Lung (tissue), 12 donors: ENCODE measurements around the gene APBA2. TPM values are rescaled to one million over a fixed set of nuclear protein-coding genes. Genes with fewer than 3 reads are reported as not detected.

Source experiments
- ATAC-seq: fragments of 200-7000 bp; cut with Tn5 transposase; one replicate; pipeline ENCODE4 v1.9.1; 2020; ENCODE audit warnings: moderate number of reproducible peaks; ENCODE audit not compliant: insufficient read depth, low FRiP score
- DNase-seq, 3 donors: peaks; one replicate each; pipeline ENCODE4 v3.0.0-alpha.2; 2013 to 2017
- H3K27ac ChIP-seq, 2 donors: one replicate each; pipeline ENCODE4 v1.5.1; 2013; ENCODE audit warnings: mild to moderate bottlenecking in 2 of 2, moderate library complexity in 2 of 2, control low read depth in 1 of 2, inconsistent platforms in 1 of 2, low read depth in 1 of 2, low read length in 1 of 2
- H3K27me3 ChIP-seq, 3 donors: one replicate each; pipeline ENCODE4 v1.5.1; 2013; ENCODE audit warnings: low read length in 2 of 3; ENCODE audit not compliant: control insufficient read depth in 3 of 3, insufficient read depth in 3 of 3
- H3K36me3 ChIP-seq, 4 donors: one replicate each; pipeline ENCODE4 v1.5.1; 2013; ENCODE audit warnings: low read length in 4 of 4, mild to moderate bottlenecking in 1 of 4, moderate library complexity in 1 of 4; ENCODE audit not compliant: control insufficient read depth in 4 of 4, insufficient read depth in 4 of 4
- H3K4me1 ChIP-seq, 5 donors: one replicate each; pipeline ENCODE4 v1.5.1; 2013; ENCODE audit warnings: low read length in 5 of 5, mild to moderate bottlenecking in 2 of 5, moderate library complexity in 1 of 5; ENCODE audit not compliant: control insufficient read depth in 5 of 5, insufficient read depth in 5 of 5
- H3K4me3 ChIP-seq: one replicate; pipeline ENCODE4 v1.5.1; 2013; ENCODE audit warnings: mild to moderate bottlenecking, control low read depth, moderate library complexity
- H3K9ac ChIP-seq, 2 donors: one replicate each; pipeline ENCODE4 v1.5.1; 2013; ENCODE audit warnings: low read length in 2 of 2, control low read depth in 1 of 2; ENCODE audit not compliant: insufficient read depth in 1 of 2
- H3K9me3 ChIP-seq, 4 donors: one replicate each; pipeline ENCODE4 v1.5.1; 2013; ENCODE audit warnings: low read length in 3 of 4, mild to moderate bottlenecking in 1 of 4, moderate library complexity in 1 of 4; ENCODE audit not compliant: control insufficient read depth in 4 of 4, insufficient read depth in 3 of 4
- WGBS, 2 donors: extraction: QIAGEN DNeasy Blood & Tissue Kit; methylation state at CpG; one replicate each; pipeline ENCODE4 v1.1.7; 2013; 5-methylcytosine and 5-hydroxymethylcytosine counted together
- polyA plus RNA-seq, 2 donors: library from polyadenylated mRNA; stranded (reverse); fragments of 200-250 nt; gene quantifications; one replicate each; pipeline ENCODE4 v1.2.1, GENCODE V29; 2013
- total RNA-seq, 2 donors: library from RNA; depleted of rRNA in 1 of 2; stranded (reverse); fragments of >200 nt in 1 of 2; gene quantifications; one replicate each; pipeline ENCODE4 v1.2.1, GENCODE V29; 2014 to 2021
- TF ChIP-seq, protein P1 (sequence below): IDR thresholded peaks from 2 replicates; pipeline ENCODE4 v1.5.1; 2012; ENCODE audit warnings: mild to moderate bottlenecking; ENCODE audit errors: control extremely low read depth, extremely low read depth
- donor health status: control.
- donor health status: control.
- donor health status: Bipolar disorder and iron deficiency.
- donor health status: healthy.
- donor health status: DM: yes; HTN: yes; CAD: no.

Gene APBA2
- total and polyA plus RNA-seq, 4 donors = 1.6 to 18.3 (median 4.5) TPM

DNA sequence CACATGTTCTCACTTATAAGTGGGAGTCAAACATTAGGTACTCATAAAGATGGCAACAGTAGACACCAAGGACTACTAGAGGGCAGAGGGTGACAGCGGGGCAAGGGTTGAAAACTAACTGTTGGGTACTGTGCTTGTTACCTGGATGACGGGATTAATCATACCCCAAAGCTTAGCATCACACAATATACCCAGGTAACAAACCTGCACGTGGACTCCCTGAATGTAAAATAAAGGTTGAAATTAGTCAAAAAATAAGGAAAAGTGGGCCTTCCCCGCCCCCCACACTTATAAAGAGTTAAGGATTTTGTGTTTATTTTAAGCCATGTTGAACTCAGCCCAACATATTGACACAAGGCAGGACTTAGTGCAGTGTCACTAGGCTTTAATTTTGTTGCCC lies 96.1 kb downstream of the APBA2 start:
- DNase-seq = no peak
- H3K27me3 ChIP-seq = no peaks in the 10 kb centered on the region
- H3K9ac ChIP-seq = no peak overlapping the region
- no peaks in the 10 kb centered on the region for H3K36me3 ChIP-seq
- TF ChIP-seq, protein P1, sequence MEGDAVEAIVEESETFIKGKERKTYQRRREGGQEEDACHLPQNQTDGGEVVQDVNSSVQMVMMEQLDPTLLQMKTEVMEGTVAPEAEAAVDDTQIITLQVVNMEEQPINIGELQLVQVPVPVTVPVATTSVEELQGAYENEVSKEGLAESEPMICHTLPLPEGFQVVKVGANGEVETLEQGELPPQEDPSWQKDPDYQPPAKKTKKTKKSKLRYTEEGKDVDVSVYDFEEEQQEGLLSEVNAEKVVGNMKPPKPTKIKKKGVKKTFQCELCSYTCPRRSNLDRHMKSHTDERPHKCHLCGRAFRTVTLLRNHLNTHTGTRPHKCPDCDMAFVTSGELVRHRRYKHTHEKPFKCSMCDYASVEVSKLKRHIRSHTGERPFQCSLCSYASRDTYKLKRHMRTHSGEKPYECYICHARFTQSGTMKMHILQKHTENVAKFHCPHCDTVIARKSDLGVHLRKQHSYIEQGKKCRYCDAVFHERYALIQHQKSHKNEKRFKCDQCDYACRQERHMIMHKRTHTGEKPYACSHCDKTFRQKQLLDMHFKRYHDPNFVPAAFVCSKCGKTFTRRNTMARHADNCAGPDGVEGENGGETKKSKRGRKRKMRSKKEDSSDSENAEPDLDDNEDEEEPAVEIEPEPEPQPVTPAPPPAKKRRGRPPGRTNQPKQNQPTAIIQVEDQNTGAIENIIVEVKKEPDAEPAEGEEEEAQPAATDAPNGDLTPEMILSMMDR = no peak
- no peak for ATAC-seq
- H3K27ac ChIP-seq = no peak overlapping the region
- H3K4me1 ChIP-seq = peaks cover 0 to 31% (median 17%) of the 10 kb centered on the region in 5 donors
- 94% methylated on average over 4 of the region's 4 CpGs for WGBS, 2 donors
- H3K4me3 ChIP-seq = no peak overlapping the region
- peaks cover 0 to 3% (median 0%) of the 10 kb centered on the region in 4 donors for H3K9me3 ChIP-seq

DNA sequence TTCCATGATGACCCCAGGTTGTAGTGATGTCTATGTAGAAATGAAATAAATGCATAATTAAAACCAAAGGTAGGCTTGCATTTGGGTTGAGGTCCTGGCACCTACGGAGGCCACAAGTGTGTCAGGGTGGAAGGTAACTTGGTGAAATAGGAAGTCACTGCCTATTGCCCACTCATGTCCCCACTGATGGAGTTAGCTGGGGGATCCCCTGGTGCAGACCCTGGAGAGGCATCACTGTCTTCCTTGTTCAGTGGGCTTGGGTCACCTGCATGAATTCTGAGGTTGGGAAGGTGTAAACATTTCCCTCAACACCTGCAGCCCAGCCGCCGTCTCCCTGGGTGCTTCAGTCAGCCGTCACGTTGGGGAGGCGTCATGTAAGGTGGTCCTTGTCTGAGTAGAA lies 97.1 kb downstream of the APBA2 start:
- no peaks in the 10 kb centered on the region for H3K27me3 ChIP-seq
- ATAC-seq = no peak
- no peak overlapping the region for H3K27ac ChIP-seq
- TF ChIP-seq, protein P1 = no peak
- H3K9ac ChIP-seq = no peak overlapping the region
- no peak overlapping the region for H3K4me3 ChIP-seq
- DNase-seq = no peak
- WGBS, 2 donors = 94 to 97% methylated on average over 6 of the region's 6 CpGs
- H3K9me3 ChIP-seq = peaks cover 0 to 3% (median 0%) of the 10 kb centered on the region in 4 donors
- H3K4me1 ChIP-seq = peaks cover 0 to 31% (median 17%) of the 10 kb centered on the region in 5 donors
- no peaks in the 10 kb centered on the region for H3K36me3 ChIP-seq

DNA sequence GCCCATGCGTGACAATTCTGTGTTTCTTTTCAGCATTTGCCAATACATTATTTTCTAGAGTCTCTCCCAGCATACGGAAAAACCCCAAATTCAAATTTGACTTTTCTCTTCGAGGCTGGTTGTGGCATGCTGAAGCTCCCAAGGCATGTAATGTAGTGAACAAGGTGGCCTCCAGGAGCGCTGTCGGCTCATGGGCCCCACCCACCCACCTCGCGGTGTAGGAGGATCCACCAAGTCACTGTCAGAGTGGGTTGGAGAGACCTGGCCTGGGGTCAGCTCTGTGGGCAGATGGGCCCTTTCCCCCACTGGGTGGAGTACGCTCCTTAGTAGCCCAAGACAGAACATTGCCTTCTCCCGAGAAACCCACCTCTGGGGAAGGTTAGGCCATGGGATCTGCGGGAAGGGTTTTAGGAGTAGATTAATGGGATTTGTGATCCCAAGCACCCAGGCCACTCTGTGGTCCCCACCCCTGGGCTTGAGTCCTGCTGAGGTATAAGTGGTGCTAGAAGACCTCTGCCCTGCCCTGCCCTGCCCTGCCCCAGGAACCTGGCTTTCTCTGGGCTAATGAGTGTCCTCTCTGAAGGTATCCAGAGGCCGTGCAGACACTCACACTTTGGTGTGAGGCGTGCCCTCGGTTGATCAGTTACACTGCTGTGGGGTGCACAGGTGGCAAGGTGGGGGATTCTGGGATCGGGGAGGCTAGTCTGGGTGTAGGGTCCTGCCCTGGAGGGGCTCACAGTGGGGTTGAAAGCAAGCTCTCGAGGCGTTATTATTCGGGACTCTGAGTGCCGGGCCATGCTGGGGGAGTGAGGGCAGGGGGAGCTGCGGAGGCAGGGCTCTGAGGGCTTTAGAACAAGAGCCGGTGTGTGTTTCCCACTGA lies 97.9 kb downstream of the APBA2 start:
- Histone ChIP-seq H3K27ac (no peak overlapping the region), H3K9me3 (peaks cover 0 to 3% (median 0%) of the 10 kb centered on the region in 4 donors), H3K9ac (no peak overlapping the region), H3K4me1 (peaks cover 0 to 31% (median 17%) of the 10 kb centered on the region in 5 donors), H3K36me3 (no peaks in the 10 kb centered on the region), H3K4me3 (no peak overlapping the region), H3K27me3 (no peaks in the 10 kb centered on the region)
- TF ChIP-seq, protein P1 = no peak
- no peak for ATAC-seq
- DNase-seq = no peak
- whole genome bisulfite sequencing, 2 donors = 91 to 92% methylated on average over 20 of the region's 20 CpGs
